ENCODE data around the gene NXNL2.

NXNL2 gene

DNA sequence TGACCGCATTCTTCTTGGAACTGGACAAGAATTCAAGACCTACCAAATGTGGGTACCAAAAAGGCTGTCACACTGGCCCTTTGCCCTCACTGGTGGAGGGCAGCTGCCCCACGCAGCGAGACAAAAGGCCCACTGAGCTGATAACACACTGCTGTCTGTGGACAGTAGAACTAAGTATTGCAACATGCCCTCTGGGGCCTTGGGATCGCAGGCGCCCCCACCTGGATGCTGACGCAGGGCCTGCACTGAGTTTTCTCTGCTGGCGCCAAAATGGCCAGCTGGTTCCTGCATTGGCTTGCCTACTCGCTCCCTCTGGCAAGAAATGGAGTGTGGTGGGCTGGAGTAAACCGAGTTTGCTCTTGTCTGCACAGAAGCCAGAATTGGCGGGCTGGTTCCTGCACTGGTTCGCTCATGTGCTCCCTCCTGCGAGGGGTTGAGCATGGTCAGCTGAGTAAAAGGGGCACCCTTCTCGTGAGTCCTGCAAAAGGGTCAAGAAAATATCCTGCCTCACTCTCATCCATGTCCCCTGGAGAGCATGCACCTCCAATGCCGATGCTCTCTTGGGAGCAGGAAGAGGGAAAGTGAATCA lies 55.7 kb downstream of the NXNL2 start:
- Histone ChIP-seq H3K79me2 (ENCODE audit: low read length) (no peaks in the 10 kb centered on the region), H3K9me3 (ENCODE audit: insufficient read depth, low read length) (no peaks in the 10 kb centered on the region), H3K36me3 (replicated peaks; ENCODE audit: low read depth, low read length) (no peaks in the 10 kb centered on the region), H3K9ac (ENCODE audit: low read length) (no peak overlapping the region), H3K4me2 (ENCODE audit: low read length) (no peak overlapping the region), H4K20me1 (ENCODE audit: insufficient read depth, low read length) (no peaks in the 10 kb centered on the region), H2AFZ (ENCODE audit: low read depth, low read length) (no peak overlapping the region), H3K27me3 (ENCODE audit: low read depth, low read length) (no peaks in the 10 kb centered on the region; the same call in none of the 2 replicates), H3K27ac (ENCODE audit: low read length) (no peak overlapping the region), H3K4me3 (ENCODE audit: low read length) (no peak overlapping the region), H3K4me1 (ENCODE audit: low read length) (0 out of 2 replicates have a peak, but pooled peaks cover 3% of the 10 kb centered on the region)
- no peak for TF ChIP-seq EZH2phosphoT487 (IDR thresholded peaks at IDR 0.05; ENCODE audit: low read depth)
- TF ChIP-seq, protein P1, sequence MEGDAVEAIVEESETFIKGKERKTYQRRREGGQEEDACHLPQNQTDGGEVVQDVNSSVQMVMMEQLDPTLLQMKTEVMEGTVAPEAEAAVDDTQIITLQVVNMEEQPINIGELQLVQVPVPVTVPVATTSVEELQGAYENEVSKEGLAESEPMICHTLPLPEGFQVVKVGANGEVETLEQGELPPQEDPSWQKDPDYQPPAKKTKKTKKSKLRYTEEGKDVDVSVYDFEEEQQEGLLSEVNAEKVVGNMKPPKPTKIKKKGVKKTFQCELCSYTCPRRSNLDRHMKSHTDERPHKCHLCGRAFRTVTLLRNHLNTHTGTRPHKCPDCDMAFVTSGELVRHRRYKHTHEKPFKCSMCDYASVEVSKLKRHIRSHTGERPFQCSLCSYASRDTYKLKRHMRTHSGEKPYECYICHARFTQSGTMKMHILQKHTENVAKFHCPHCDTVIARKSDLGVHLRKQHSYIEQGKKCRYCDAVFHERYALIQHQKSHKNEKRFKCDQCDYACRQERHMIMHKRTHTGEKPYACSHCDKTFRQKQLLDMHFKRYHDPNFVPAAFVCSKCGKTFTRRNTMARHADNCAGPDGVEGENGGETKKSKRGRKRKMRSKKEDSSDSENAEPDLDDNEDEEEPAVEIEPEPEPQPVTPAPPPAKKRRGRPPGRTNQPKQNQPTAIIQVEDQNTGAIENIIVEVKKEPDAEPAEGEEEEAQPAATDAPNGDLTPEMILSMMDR (IDR thresholded peaks at IDR 0.05; ENCODE audit: low read depth, low read length): peak; percentile 35

DNA sequence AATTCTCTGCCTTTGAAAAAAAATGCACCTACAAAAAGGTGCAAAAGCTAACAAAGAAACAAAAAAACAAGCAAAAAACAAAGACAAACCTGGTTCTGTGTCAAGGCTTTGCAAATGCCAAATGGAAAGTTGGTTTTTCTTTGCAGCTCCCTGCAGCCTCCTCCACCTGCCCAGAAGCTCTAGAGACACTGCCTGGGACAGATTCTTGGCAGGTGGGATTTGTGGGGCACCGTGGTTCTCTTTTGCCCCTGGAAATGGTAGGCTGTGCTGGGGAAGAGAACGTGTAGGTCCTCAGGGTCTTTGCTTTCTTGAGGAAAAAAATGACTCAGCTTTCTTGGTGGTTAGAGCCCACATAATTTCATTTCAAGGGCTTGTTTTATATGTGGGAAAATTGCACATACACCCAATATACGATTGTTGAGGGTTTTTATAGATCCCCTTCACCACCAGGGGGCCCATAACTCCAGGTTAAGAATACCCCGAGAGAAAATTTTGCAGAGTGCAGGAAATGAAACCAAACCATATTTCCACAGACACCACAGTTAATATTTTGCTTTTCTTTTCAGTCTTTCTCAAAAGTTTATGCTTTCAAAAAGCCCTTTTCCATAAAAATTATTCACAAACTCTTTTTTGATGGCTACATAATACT lies 58.7 kb downstream of the NXNL2 start:
- no peak overlapping the region for H3K27ac ChIP-seq (ENCODE audit: low read length)
- H3K4me3 ChIP-seq (ENCODE audit: low read length): no peak overlapping the region
- no peak overlapping the region for H3K9ac ChIP-seq (ENCODE audit: low read length)
- H3K27me3 ChIP-seq (ENCODE audit: low read depth, low read length): no peaks in the 10 kb centered on the region; the same call in none of the 2 replicates
- peak overlapping the region; percentile 21; the same call in 1 of the 2 replicates for H3K4me2 ChIP-seq (ENCODE audit: low read length)
- TF ChIP-seq EZH2phosphoT487 (IDR thresholded peaks at IDR 0.05; ENCODE audit: low read depth): no peak
- TF ChIP-seq, protein P1 (IDR thresholded peaks at IDR 0.05; ENCODE audit: low read depth, low read length): peak; percentile 73
- no peak overlapping the region for H2AFZ ChIP-seq (ENCODE audit: low read depth, low read length)
- H4K20me1 ChIP-seq (ENCODE audit: insufficient read depth, low read length): no peaks in the 10 kb centered on the region
- H3K36me3 ChIP-seq (replicated peaks; ENCODE audit: low read depth, low read length): no peaks in the 10 kb centered on the region
- H3K9me3 ChIP-seq (ENCODE audit: insufficient read depth, low read length): no peaks in the 10 kb centered on the region
- no peaks in the 10 kb centered on the region for H3K79me2 ChIP-seq (ENCODE audit: low read length)
- 0 out of 2 replicates have a peak, but pooled peaks cover 3% of the 10 kb centered on the region for H3K4me1 ChIP-seq (ENCODE audit: low read length)
